ENCODE measurements around the gene SEC24C.
"Not testable (repeated sequence)": the region's sequence is repeated elsewhere in the genome, so short reads cannot be mapped to it uniquely, and the experiment has no call there.

The SEC24C gene

GRCh38 chr10:73743905-73744663 lies at the start of gene SEC24C:
SEC24C (plus strand) TSS chr10:73744372; CDS start chr10:73746833, 2,461 bp downstream.
- peak; percentile 86 to 92 for DNase-seq (ENCODE audit: low read depth in 2 of 2)

- not testable (repeated sequence) for DNase-seq (ENCODE audit: low read depth in 2 of 2)
Observed at GRCh38 chr10:73695302-73695701, 48.9 kb upstream of the SEC24C start.

- DNase-seq (ENCODE audit: low read depth in 2 of 2): not testable (repeated sequence)
Observed at GRCh38 chr10:73697675-73698159, 46.5 kb upstream of the SEC24C start, which contains the start of gene AGAP5. AGAP5 (minus strand) TSS chr10:73698109; CDS start chr10:73697755, 354 bp downstream.

GRCh38 chr10:73698819-73699218 lies 45.4 kb upstream of the SEC24C start:
- DNase-seq (ENCODE audit: low read depth in 2 of 2): not testable (repeated sequence)

- not testable (repeated sequence) for DNase-seq (ENCODE audit: low read depth in 2 of 2)
Observed at GRCh38 chr10:73703924-73704323, 40.2 kb upstream of the SEC24C start.

GRCh38 chr10:73705506-73706072 lies 38.6 kb upstream of the SEC24C start:
- not testable (repeated sequence) for DNase-seq (ENCODE audit: low read depth in 2 of 2)

- not testable (repeated sequence) for DNase-seq (ENCODE audit: low read depth in 2 of 2)
Observed at GRCh38 chr10:73706488-73706887, 37.7 kb upstream of the SEC24C start.

- not testable (repeated sequence) for DNase-seq (ENCODE audit: low read depth in 2 of 2)
Observed at GRCh38 chr10:73707628-73708027, 36.5 kb upstream of the SEC24C start.

GRCh38 chr10:73708122-73708521 lies 36.0 kb upstream of the SEC24C start:
- not testable (repeated sequence) for DNase-seq (ENCODE audit: low read depth in 2 of 2)

GRCh38 chr10:73711683-73712082 lies 32.5 kb upstream of the SEC24C start:
- DNase-seq (ENCODE audit: low read depth in 2 of 2): not testable (repeated sequence)

GRCh38 chr10:73713912-73714311 lies 30.3 kb upstream of the SEC24C start:
- DNase-seq (ENCODE audit: low read depth in 2 of 2): not testable (repeated sequence)

GRCh38 chr10:73714483-73714882 lies 29.7 kb upstream of the SEC24C start:
- not testable (repeated sequence) for DNase-seq (ENCODE audit: low read depth in 2 of 2)

- DNase-seq (ENCODE audit: low read depth in 2 of 2): not testable (repeated sequence)
Observed at GRCh38 chr10:73715179-73716156, 28.7 kb upstream of the SEC24C start.

- no peak for DNase-seq (ENCODE audit: low read depth in 2 of 2)
Observed at GRCh38 chr10:73716251-73716650, 27.9 kb upstream of the SEC24C start.

GRCh38 chr10:73717556-73717955 lies 26.6 kb upstream of the SEC24C start:
- DNase-seq (ENCODE audit: low read depth in 2 of 2): no peak

GRCh38 chr10:73720561-73720960 lies 23.6 kb upstream of the SEC24C start:
- not testable (repeated sequence) for DNase-seq (ENCODE audit: low read depth in 2 of 2)

GRCh38 chr10:73723516-73723915 lies 20.7 kb upstream of the SEC24C start:
- DNase-seq (ENCODE audit: low read depth in 2 of 2): no peak

GRCh38 chr10:73729781-73730152 lies 14.4 kb upstream of the SEC24C start:
- DNase-seq (ENCODE audit: low read depth in 2 of 2): not testable (repeated sequence)

GRCh38 chr10:73730153-73730906 lies 13.8 kb upstream of the SEC24C start:
- peak; percentile 73 to 74 for DNase-seq (ENCODE audit: low read depth in 2 of 2)

GRCh38 chr10:73731588-73732375 lies 12.4 kb upstream of the SEC24C start:
- DNase-seq (ENCODE audit: low read depth in 2 of 2): no peak

Data from fibroblast of skin of left biceps (primary cell).